Measurements from ENCODE around the gene INO80D.
A peak's percentile ranks its signal among the peaks of the same experiment; 100 is the strongest.

Gene INO80D

DNA sequence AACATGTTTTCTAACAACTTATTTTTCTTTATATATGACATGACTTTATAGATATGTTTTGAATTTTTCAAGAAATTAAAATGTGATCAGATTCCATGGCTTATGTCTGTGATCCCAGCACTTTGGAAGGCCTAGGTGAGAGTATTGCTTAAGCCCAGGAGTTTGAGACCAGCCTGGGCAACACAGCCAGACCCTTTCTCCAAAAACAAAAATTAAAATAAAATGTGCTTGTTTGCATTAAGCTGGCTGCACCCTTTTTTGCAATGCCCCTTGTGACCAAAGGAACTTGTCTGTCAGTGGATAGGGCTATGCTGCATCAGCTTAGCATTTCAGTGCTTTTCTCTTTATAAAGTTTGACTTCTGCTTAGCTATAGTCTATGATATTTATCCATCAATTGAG is 2.3 kb upstream of the INO80D start:
- Histone ChIP-seq H3K4me3 (no peak overlapping the region), H3K9me3 (ENCODE audit: low read depth, low read length) (no peaks in the 10 kb centered on the region), H3K27ac (no peak overlapping the region), H3K9ac (ENCODE audit: insufficient read length) (no peak overlapping the region), H3K36me3 (ENCODE audit: insufficient read depth, low read length) (no peaks in the 10 kb centered on the region)
- DNase-seq (ENCODE audit: low read depth, low spot score) = no peak
- TF ChIP-seq EZH2 (IDR thresholded peaks at IDR 0.05) = no peak
- TF ChIP-seq POLR2AphosphoS5 (IDR thresholded peaks at IDR 0.05; ENCODE audit: borderline replicate concordance, low read depth, low read length) = no peak
- no peak for TF ChIP-seq FOXP2 (optimal IDR thresholded peaks at IDR 0.05; ENCODE audit: control extremely low read depth, extremely low read length, insufficient read depth)

DNA sequence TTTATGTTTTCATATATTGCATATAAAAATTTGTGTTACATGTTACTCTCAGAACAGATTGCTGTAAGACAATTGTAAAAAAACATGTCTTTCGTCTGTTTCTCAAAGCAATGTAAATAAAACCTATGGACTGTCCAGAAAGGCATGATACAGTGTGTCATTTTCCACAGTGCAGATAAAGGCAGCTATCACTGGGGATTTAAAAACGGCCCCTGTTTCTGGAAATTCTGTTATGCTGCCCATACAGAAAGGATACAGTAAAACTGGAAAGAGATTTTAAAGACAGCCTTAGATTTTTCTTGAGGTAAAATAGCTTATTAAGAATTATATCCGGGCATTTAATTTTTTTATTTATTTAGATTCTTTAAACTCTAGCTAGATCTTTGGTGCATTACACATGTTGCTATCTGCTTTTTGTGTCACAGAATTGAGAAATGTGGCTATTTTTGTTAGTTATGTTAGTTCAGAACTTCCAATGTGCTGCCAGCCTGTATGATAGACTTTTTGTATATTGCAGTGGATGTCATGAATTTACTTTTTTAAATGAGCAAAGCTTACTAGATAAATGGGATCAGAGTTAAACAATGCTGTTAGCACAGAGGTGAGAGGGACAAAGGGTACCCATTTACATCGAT is 859 bp upstream of the INO80D start:
- TF ChIP-seq FOXP2 (optimal IDR thresholded peaks at IDR 0.05; ENCODE audit: control extremely low read depth, extremely low read length, insufficient read depth) (no peak), EZH2 (IDR thresholded peaks at IDR 0.05) (no peak), POLR2AphosphoS5 (IDR thresholded peaks at IDR 0.05; ENCODE audit: borderline replicate concordance, low read depth, low read length) (no peak)
- Histone ChIP-seq H3K9ac (ENCODE audit: insufficient read length) (peak overlapping the region; percentile 100), H3K36me3 (ENCODE audit: insufficient read depth, low read length) (no peaks in the 10 kb centered on the region), H3K27ac (peak overlapping the region; percentile 100), H3K9me3 (ENCODE audit: low read depth, low read length) (no peaks in the 10 kb centered on the region), H3K4me3 (peak overlapping the region; percentile 99)
- no peak for DNase-seq (ENCODE audit: low read depth, low spot score)

DNA sequence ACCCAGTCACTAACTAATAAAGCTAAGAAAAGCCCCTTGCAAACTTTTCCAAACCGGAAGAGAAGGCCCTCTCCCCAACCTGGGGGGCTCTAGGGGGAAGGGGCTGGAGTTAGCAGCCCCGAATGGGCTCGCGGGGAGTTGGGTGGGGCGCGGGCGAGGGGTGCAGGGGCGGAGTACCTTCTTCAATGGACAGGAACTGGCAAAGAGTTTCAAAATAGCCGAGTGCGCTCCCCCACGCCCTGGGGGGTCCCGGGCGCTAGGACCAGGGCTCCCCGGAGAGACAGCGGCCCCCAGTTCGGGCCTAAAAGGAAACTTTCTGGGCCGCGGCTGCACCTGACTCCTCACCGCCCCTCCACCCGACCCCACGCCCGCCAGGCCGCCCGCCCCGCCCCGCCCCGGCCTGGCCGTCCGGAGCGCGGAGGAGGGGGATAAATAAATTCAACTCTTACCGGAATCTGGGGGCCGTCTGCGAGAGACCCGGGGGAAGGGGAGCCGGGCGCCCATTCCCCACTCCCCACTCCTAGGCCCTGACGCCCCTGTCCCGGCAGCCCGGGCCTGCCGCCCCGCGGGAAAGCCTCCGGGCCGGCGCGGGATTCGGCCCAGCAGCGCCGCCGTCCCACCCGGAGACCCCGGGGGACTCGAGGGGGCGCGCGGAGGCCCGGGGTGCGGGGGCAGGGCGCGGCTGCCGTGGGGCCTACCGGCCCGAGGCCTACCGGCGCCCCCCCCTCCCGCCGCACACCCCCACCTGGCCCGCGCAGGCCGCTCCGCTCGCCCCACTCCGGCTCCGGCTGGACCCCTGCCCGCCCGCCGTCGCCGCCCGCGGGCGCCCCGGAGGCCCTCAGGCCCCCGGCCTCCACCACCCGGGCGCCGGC is 868 bp downstream of the INO80D start:
- no peak for DNase-seq (ENCODE audit: low read depth, low spot score)
- no peaks in the 10 kb centered on the region for H3K36me3 ChIP-seq (ENCODE audit: insufficient read depth, low read length)
- H3K9ac ChIP-seq (ENCODE audit: insufficient read length) = peak overlapping the region; percentile 100
- TF ChIP-seq POLR2AphosphoS5 (IDR thresholded peaks at IDR 0.05; ENCODE audit: borderline replicate concordance, low read depth, low read length) = no peak
- no peak for TF ChIP-seq FOXP2 (optimal IDR thresholded peaks at IDR 0.05; ENCODE audit: control extremely low read depth, extremely low read length, insufficient read depth)
- no peak for TF ChIP-seq EZH2 (IDR thresholded peaks at IDR 0.05)
- H3K4me3 ChIP-seq = peak overlapping the region; percentile 99
- peak overlapping the region; percentile 100 for H3K27ac ChIP-seq
- H3K9me3 ChIP-seq (ENCODE audit: low read depth, low read length) = no peaks in the 10 kb centered on the region

DNA sequence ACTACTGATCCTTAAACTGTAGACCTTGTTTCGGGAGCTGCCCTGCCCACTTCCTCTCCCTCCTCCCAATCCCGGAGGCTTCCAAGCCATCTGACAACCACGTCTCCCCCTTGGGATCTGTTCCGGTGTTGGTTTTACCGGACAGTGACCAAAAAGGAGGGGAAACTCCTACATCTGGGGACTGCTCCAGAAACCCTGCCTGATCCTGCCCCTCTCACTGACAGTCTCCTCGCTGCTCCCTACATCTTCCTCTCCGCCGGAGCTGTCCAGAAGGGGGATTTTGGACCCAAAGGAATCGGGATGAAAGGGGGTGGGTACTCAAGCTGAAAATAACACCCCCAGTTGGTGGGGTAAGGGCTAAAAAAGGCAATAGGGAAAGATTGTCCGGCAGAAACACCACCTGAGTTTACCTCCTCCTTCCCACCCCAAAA is 1.5 kb downstream of the INO80D start:
- H3K9ac ChIP-seq (ENCODE audit: insufficient read length) = peak overlapping the region; percentile 100
- peak overlapping the region; percentile 100 for H3K27ac ChIP-seq
- no peaks in the 10 kb centered on the region for H3K9me3 ChIP-seq (ENCODE audit: low read depth, low read length)
- H3K4me3 ChIP-seq = peak overlapping the region; percentile 99
- TF ChIP-seq POLR2AphosphoS5 (IDR thresholded peaks at IDR 0.05; ENCODE audit: borderline replicate concordance, low read depth, low read length) (no peak), EZH2 (IDR thresholded peaks at IDR 0.05) (no peak), FOXP2 (optimal IDR thresholded peaks at IDR 0.05; ENCODE audit: control extremely low read depth, extremely low read length, insufficient read depth) (no peak)
- no peak for DNase-seq (ENCODE audit: low read depth, low spot score)
- no peaks in the 10 kb centered on the region for H3K36me3 ChIP-seq (ENCODE audit: insufficient read depth, low read length)

DNA sequence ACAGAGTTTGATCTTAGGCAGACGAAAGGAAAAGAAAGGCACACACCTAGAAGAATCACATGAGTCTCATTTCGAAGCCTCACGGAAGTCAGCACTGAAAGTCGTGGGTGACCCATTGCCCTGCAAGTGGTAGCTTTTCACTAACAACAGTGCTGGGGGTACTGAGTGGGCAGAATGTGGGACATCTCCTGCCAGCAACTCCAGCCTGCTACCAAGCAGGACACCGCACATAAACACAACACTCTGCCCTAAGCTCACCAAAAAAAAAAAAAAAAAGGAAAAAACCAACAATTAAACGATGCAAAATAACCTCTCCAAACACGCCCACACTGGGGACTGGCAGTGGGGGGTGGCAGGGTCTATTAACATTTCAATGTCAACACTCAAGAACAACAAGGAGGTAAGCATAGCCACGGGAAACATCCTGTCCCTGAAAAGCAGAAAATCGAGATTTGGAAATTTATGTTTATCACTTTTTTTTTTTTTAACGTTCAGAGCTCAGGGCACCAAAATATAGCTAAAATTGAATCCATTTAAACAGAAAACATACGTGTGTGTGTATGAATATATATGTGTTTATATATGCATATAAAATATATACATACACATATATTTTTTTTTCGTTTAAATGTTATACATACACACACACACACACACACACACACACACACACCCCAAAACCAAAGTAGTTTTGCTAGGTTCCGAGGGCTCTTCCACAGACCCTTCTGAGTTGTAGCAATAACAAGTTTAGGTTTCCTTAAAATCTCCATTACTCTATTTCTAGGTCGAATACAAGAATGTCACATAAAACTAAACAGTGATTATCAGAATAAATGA is 2.2 kb downstream of the INO80D start:
- Histone ChIP-seq H3K27ac (peak overlapping the region; percentile 100), H3K9me3 (ENCODE audit: low read depth, low read length) (no peaks in the 10 kb centered on the region), H3K4me3 (peak overlapping the region; percentile 99), H3K9ac (ENCODE audit: insufficient read length) (peak overlapping the region; percentile 100), H3K36me3 (ENCODE audit: insufficient read depth, low read length) (no peaks in the 10 kb centered on the region)
- no peak for DNase-seq (ENCODE audit: low read depth, low spot score)
- no peak for TF ChIP-seq POLR2AphosphoS5 (IDR thresholded peaks at IDR 0.05; ENCODE audit: borderline replicate concordance, low read depth, low read length)
- no peak for TF ChIP-seq EZH2 (IDR thresholded peaks at IDR 0.05)
- TF ChIP-seq FOXP2 (optimal IDR thresholded peaks at IDR 0.05; ENCODE audit: control extremely low read depth, extremely low read length, insufficient read depth) = no peak

DNA sequence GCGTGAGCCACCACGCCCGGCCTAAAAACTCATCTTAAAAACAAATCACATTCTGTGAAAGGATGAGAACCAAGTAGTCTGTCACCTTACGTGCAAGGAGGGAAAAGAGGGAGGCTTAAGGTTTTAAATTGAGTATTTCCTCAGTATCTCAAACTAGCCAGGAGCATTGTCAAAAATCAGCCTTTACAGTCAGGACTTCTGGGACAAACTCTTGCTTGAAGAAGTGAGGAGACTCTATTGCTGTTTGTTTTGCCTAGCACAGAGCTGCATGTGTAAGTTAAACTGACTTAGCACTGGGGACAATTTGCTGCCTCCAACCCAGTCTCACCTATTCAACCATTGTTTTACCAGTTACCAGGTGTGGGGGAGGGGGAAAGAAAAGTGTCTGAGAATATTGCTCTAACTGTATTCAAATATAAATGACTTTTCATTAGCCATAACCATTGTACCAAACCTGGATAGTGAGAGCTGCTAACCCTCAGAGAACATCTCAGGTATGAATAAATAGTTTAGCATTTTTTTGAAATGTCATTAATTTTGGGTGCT is 3.6 kb downstream of the INO80D start:
- TF ChIP-seq EZH2 (IDR thresholded peaks at IDR 0.05) (no peak), POLR2AphosphoS5 (IDR thresholded peaks at IDR 0.05; ENCODE audit: borderline replicate concordance, low read depth, low read length) (no peak), FOXP2 (optimal IDR thresholded peaks at IDR 0.05; ENCODE audit: control extremely low read depth, extremely low read length, insufficient read depth) (no peak)
- no peak overlapping the region for H3K27ac ChIP-seq
- H3K9me3 ChIP-seq (ENCODE audit: low read depth, low read length) = no peaks in the 10 kb centered on the region
- no peak overlapping the region for H3K4me3 ChIP-seq
- no peaks in the 10 kb centered on the region for H3K36me3 ChIP-seq (ENCODE audit: insufficient read depth, low read length)
- H3K9ac ChIP-seq (ENCODE audit: insufficient read length) = no peak overlapping the region
- no peak for DNase-seq (ENCODE audit: low read depth, low spot score)

DNA sequence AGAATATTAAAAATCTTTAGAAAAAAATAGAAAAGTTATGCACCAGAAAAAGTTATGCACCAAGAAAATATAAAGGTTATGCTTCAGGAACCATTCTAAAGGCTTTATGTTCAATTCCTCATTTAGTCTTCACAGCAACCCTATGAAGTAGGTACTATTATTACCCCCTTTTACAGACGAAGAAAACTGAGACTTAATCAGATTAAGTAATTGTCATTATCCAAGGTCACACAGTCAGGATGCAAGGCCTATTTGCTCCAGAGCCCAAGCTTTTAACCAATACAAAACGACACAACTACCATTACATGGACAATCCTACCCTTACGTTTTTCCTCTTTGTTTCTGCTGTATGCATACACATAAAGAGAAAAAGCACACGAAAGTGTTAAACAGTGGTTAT is 5.0 kb downstream of the INO80D start:
- TF ChIP-seq FOXP2 (optimal IDR thresholded peaks at IDR 0.05; ENCODE audit: control extremely low read depth, extremely low read length, insufficient read depth) (no peak), EZH2 (IDR thresholded peaks at IDR 0.05) (no peak), POLR2AphosphoS5 (IDR thresholded peaks at IDR 0.05; ENCODE audit: borderline replicate concordance, low read depth, low read length) (no peak)
- Histone ChIP-seq H3K4me3 (no peak overlapping the region), H3K27ac (no peak overlapping the region), H3K9ac (ENCODE audit: insufficient read length) (no peak overlapping the region), H3K9me3 (ENCODE audit: low read depth, low read length) (no peaks in the 10 kb centered on the region), H3K36me3 (ENCODE audit: insufficient read depth, low read length) (no peaks in the 10 kb centered on the region)
- DNase-seq (ENCODE audit: low read depth, low spot score) = no peak

Data from SK-N-MC (cell line).